ENCODE measurements around the gene PARD3. TPM values are rescaled to one million over a fixed set of nuclear protein-coding genes. Genes with fewer than 3 reads are reported as not detected.

The PARD3 gene
- polyA plus RNA-seq, 2 of the 4 experiments (the other 2 are of a cell fraction) = 110 to 200 TPM

GRCh38 chr10:34489973-34490745 is 324.9 kb downstream of the PARD3 start (continued):
- no peak for TF ChIP-seq REST (IDR thresholded peaks at IDR 0.05)
- no peak for TF ChIP-seq MAZ (IDR thresholded peaks at IDR 0.05; ENCODE audit: borderline replicate concordance, low read depth, low read length)
- TF ChIP-seq ZFP36 (IDR thresholded peaks at IDR 0.05; ENCODE audit: borderline replicate concordance, partially characterized antibody) = no peak
- TF ChIP-seq HES2 (IDR thresholded peaks at IDR 0.05) = no peak
- no peak for TF ChIP-seq HOXB5 (CRISPR knock-in tag; IDR thresholded peaks at IDR 0.05)
- no peak for TF ChIP-seq NR3C1 (IDR thresholded peaks at IDR 0.05)
- TF ChIP-seq CHD4 (IDR thresholded peaks at IDR 0.05; ENCODE audit: borderline replicate concordance) = no peak
- 0 out of 2 replicates have a peak, but pooled peaks have one; percentile 17 for TF ChIP-seq MAX (IDR thresholded peaks at IDR 0.05)
- no peak for TF ChIP-seq PHF8 (IDR thresholded peaks at IDR 0.05; ENCODE audit: borderline replicate concordance, low read depth)
- TF ChIP-seq ATOH8 (CRISPR knock-in tag; IDR thresholded peaks at IDR 0.05; ENCODE audit: low read depth) = no peak
- TF ChIP-seq ZSCAN20 (CRISPR knock-in tag; IDR thresholded peaks at IDR 0.05) = no peak
- no peak for TF ChIP-seq E2F6 (IDR thresholded peaks at IDR 0.05; ENCODE audit: borderline replicate concordance, low read depth)
- no peak for TF ChIP-seq TFCP2L1 (CRISPR knock-in tag; IDR thresholded peaks at IDR 0.05)
- peak; percentile 69 for TF ChIP-seq FOSL2 (IDR thresholded peaks at IDR 0.05)
- peak; percentile 93 for TF ChIP-seq FOSL2 (CRISPR knock-in tag; IDR thresholded peaks at IDR 0.05)
- no peak for TF ChIP-seq BCL3 (IDR thresholded peaks at IDR 0.05)
- TF ChIP-seq RCOR1 (IDR thresholded peaks at IDR 0.05; ENCODE audit: low read depth, low read length) = no peak
- TF ChIP-seq USF2 (IDR thresholded peaks at IDR 0.05) = no peak
- TF ChIP-seq CTCF (IDR thresholded peaks at IDR 0.05) = peak; percentile 22; the same call in 2 of the 3 replicates
- TF ChIP-seq NFE2L2 (conservative IDR thresholded peaks at IDR 0.05; ENCODE audit: low read length) = no peak
- no peak for TF ChIP-seq EHMT2 (IDR thresholded peaks at IDR 0.05; ENCODE audit: low read depth)
- TF ChIP-seq RARB (CRISPR knock-in tag; IDR thresholded peaks at IDR 0.05) = no peak
- no peak for TF ChIP-seq HOXB13 (CRISPR knock-in tag; IDR thresholded peaks at IDR 0.05; ENCODE audit: low read depth)

Measured in A549 (cell line).